GM13976 (cell line): ENCODE data around the gene MAMLD1.

ENCODE experiments used
- DNase-seq: peaks from one replicate; pipeline ENCODE4 v3.0.0; 2012; ENCODE audit warnings: low spot score
- in situ Hi-C: fragments of 300-500 bp; cut with MboI; formaldehyde crosslinking; loops from one replicate; pipeline ENCODE4 v1.12.0; 2022; ENCODE audit warnings: low sequenced_read_pairs, mixed read lengths, inconsistent platforms; ENCODE audit not compliant: unreplicated experiment
- TF ChIP-seq, protein P1 (sequence below): IDR thresholded peaks from 2 replicates; pipeline ENCODE4 v1.5.1; 2012; ENCODE audit warnings: borderline replicate concordance, mild to moderate bottlenecking; ENCODE audit not compliant: insufficient read depth; ENCODE audit errors: extremely low read depth, missing control alignments, control extremely low read depth

MAMLD1 gene

DNA sequence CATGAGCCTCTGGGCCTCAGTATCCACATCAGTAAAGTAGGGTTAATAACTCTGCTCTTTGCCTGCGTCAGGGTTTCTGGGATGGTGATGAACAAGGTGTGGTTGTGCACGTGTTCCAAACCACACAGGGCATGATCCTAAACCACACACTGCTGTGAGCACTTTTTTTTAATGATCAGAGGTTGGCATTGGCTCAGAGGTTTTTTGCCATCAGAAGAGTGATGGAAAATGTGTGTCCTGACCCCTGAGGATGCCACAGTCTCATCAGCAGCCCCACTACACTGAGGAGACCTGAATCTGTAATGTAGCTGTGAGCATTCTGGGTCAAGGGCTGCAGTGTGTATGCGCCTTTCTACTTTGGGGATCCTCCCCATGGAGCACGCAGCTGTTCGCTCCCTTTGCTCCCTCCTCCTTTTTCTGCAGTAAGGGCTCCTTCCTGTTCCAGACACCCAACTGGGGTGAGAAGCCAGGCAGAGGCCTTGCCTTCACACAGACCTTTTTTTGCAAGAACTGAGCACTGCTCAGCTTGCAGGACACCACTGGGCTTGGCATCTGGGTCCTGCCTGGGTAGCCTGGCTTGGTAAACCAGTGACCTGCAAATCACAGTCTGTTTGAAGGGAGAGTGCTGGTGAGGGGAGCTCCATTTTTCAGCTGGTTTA lies 87.5 kb downstream of the MAMLD1 start:
- TF ChIP-seq, protein P1, sequence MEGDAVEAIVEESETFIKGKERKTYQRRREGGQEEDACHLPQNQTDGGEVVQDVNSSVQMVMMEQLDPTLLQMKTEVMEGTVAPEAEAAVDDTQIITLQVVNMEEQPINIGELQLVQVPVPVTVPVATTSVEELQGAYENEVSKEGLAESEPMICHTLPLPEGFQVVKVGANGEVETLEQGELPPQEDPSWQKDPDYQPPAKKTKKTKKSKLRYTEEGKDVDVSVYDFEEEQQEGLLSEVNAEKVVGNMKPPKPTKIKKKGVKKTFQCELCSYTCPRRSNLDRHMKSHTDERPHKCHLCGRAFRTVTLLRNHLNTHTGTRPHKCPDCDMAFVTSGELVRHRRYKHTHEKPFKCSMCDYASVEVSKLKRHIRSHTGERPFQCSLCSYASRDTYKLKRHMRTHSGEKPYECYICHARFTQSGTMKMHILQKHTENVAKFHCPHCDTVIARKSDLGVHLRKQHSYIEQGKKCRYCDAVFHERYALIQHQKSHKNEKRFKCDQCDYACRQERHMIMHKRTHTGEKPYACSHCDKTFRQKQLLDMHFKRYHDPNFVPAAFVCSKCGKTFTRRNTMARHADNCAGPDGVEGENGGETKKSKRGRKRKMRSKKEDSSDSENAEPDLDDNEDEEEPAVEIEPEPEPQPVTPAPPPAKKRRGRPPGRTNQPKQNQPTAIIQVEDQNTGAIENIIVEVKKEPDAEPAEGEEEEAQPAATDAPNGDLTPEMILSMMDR: no peak
- in situ Hi-C loops: no loop called here
- DNase-seq: no peak

DNA sequence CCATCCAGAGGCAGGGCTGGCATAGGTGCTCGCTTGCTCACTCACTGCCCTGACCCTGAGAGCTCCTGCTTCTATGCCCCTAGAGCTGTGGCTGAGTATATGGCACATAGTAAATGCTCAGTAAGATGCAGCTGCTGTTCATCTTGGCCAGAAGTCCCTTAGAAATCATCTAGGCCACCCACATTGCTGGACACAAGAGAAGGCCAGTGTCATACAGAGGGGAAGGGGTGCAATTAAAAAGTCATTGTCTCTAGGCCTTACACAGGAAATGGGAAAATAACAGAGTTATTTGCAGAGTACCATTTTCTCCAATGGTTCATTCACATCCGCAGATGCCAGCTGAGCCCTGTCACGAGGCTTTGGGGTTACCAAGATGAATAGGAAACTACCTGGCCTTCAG lies 88.8 kb downstream of the MAMLD1 start:
- TF ChIP-seq, protein P1: no peak
- no peak for DNase-seq

GRCh38 chrX:150454083-150454482 lies 91.0 kb downstream of the MAMLD1 start:
- TF ChIP-seq, protein P1: no peak
- in situ Hi-C loops: no loop called here
- DNase-seq: no peak

More for the DNA sequence above, 88.8 kb downstream of the MAMLD1 start:
- in situ Hi-C loops: no loop called here

DNA sequence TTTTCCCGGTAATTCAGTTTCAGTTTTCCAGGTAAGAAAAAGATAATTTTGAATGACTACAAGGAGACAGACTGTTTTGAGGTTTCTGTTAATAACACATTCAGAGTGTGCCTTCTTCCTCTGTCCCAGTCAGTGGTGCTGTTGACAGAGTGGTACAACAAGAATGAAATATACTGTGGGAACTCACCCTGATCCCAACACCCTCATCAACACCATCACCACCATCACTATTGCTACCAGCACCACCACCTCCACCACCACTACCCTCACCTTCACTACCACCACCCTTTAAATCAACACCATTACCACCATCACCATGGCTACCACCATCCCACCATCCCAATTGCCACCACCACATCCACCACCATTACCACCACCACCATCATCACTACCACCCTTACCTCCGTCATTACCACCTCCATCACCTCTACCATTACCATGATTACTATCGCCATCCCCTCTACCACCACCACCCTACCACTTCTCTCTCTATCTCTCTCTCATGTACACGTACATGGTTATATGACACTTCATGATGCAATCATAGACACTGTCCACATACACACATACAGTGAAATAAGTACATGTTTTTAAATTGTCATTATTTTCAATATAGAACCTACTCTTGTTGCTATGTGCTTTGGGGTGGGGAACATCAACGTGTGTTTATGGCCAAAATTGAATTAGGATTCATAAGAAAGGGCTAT lies 91.5 kb downstream of the MAMLD1 start:
- TF ChIP-seq, protein P1: no peak
- in situ Hi-C loops: no loop called here
- no peak for DNase-seq

DNA sequence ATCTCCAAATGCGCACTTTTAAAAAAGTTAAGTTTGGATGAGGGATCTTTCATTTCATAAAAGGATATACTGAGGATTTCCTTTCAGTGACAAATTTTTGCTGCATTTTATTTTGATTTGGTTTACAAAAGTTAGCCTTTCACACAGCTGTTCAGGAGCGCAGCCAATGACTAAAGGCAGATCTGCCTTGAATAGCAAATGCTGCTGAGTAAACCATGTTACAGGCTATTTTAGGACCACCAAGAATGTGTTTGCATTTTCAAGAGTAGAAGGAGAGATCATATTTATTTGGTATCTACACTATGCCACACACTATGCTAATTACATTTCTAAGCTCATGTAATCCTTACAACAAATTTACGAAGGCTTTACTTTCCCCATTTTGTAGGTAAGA lies 92.1 kb downstream of the MAMLD1 start:
- DNase-seq: no peak
- TF ChIP-seq, protein P1: no peak
- in situ Hi-C loops: no loop called here

DNA sequence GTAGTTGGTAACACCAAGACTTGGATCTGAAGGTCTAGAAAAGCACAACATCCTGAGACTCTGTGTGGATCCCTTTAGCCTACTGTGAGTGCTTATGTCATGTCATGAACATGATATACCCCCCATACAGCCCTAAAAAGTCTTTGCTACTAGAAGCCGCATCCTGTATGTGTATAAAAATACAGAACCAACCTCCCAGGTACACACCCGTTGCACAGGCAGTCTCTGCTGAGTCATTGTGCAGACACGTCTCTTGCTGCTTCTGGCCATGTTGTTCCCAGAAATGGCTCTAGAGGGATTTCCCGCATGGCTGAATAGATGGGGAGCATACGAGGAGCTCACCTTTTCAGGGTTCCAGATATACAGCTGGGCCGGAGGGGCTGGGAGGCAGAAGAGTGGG lies 93.3 kb downstream of the MAMLD1 start:
- TF ChIP-seq, protein P1: no peak
- DNase-seq: no peak
- in situ Hi-C loops: no loop called here
